GM06990 (cell line): Measurements from ENCODE around the gene CHRM5.

Source experiments
- DNase-seq: peaks from one replicate; pipeline ENCODE4 v3.0.0-alpha.2; 2011; ENCODE audit not compliant: insufficient read length; ENCODE audit errors: extremely low read depth
- H3K27me3 ChIP-seq: replicated peaks from 2 replicates; pipeline ENCODE4 v1.6.0; 2011; ENCODE audit warnings: low read length; ENCODE audit not compliant: control insufficient read depth, insufficient read depth
- H3K36me3 ChIP-seq: 2 replicates; pipeline ENCODE4 v1.5.1; 2011; ENCODE audit warnings: low read length; ENCODE audit not compliant: control insufficient read depth, insufficient read depth
- H3K4me3 ChIP-seq: replicated peaks from 2 replicates; pipeline ENCODE4 v1.5.1; 2011; ENCODE audit warnings: low read depth, mild to moderate bottlenecking, control low read depth, low read length
- CTCF ChIP-seq: IDR thresholded peaks from 2 replicates; pipeline ENCODE4 v1.5.1; 2011; ENCODE audit warnings: low read length, control low read depth, mild to moderate bottlenecking, inconsistent platforms; ENCODE audit not compliant: insufficient read depth, poor library complexity, severe bottlenecking

The CHRM5 gene

GRCh38 chr15:33941279-33942063 is 26.8 kb upstream of the CHRM5 start:
- Histone ChIP-seq H3K36me3 (no peaks in the 10 kb centered on the region), H3K4me3 (no peak overlapping the region), H3K27me3 (no peaks in the 10 kb centered on the region)
- no peak for DNase-seq
- TF ChIP-seq CTCF = no peak

- no peak for DNase-seq
- TF ChIP-seq CTCF = no peak
- Histone ChIP-seq H3K4me3 (no peak overlapping the region), H3K27me3 (no peaks in the 10 kb centered on the region), H3K36me3 (no peaks in the 10 kb centered on the region)
Observed at GRCh38 chr15:33946152-33946551, 22.1 kb upstream of the CHRM5 start.

- H3K36me3 ChIP-seq = no peaks in the 10 kb centered on the region
- no peaks in the 10 kb centered on the region for H3K27me3 ChIP-seq
- no peak overlapping the region for H3K4me3 ChIP-seq
- no peak for DNase-seq
- TF ChIP-seq CTCF = no peak
Observed at GRCh38 chr15:33955945-33956344, 12.4 kb upstream of the CHRM5 start.

GRCh38 chr15:33956397-33956796 is 11.9 kb upstream of the CHRM5 start:
- no peaks in the 10 kb centered on the region for H3K36me3 ChIP-seq
- TF ChIP-seq CTCF = no peak
- DNase-seq = no peak
- H3K27me3 ChIP-seq = no peaks in the 10 kb centered on the region
- no peak overlapping the region for H3K4me3 ChIP-seq

DNA sequence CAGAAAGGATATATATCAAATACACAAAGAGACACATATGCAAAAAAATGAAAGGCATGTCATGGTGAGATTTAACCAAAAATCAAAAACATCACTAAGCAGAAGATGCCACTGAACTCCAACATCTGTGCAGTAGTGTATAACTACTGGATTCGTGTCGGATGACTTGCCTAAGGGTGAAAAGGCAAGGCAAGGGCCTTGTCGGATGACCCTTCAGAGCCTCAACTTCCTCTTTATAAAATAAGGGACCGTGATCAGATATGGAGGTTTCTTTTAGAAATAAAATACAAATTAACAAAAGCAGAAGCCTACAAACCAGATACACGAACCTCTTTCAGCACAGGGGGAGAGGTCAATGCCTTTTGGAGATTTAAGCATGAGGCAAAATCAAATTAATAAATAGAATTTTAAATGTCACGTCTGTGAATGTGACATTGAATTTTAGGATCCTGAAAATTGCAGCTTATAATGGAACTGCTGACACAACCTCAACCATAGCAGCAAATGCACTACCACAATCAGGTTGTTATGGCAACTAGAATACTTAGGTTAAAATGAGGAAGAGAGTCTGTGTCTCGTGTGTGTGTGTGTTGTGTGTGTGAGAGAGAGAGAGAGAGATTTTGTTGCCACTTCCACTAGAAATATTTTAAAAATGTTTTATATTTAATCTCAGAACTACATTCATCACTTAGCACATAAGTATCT is 8.3 kb upstream of the CHRM5 start:
- DNase-seq = no peak
- Histone ChIP-seq H3K4me3 (no peak overlapping the region), H3K36me3 (no peaks in the 10 kb centered on the region), H3K27me3 (no peaks in the 10 kb centered on the region)
- no peak for TF ChIP-seq CTCF
